Measurements from ENCODE around the gene ANKRD13A. TPM values are rescaled to one million over a fixed set of nuclear protein-coding genes. Genes with fewer than 3 reads are reported as not detected.
"Not testable (repeated sequence)": the region's sequence is repeated elsewhere in the genome, so short reads cannot be mapped to it uniquely, and the experiment has no call there.

Gene ANKRD13A
- total RNA-seq, 4 donors from 2014 or later: 38.5 to 69.0 (median 51.7) TPM

DNA sequence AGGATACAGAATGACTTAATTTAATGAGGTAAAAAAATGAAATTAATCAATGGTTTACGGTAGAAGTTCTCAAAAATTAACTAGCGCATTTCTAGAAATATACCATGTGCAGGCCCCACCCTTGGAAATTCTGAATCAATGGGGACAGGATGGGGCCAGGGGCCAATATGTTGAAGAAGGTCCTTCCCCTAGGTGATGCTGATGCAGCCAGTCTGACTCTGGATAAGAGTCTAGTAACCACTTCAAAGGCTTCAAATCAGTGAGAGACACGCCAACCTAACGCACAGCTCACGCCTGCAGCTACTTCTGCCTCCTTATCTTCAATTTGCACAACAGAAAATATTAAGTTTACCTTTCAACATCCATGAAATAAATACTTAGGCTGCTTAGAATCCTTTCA lies 17.9 kb upstream of the ANKRD13A start:
- TF ChIP-seq, protein P1, sequence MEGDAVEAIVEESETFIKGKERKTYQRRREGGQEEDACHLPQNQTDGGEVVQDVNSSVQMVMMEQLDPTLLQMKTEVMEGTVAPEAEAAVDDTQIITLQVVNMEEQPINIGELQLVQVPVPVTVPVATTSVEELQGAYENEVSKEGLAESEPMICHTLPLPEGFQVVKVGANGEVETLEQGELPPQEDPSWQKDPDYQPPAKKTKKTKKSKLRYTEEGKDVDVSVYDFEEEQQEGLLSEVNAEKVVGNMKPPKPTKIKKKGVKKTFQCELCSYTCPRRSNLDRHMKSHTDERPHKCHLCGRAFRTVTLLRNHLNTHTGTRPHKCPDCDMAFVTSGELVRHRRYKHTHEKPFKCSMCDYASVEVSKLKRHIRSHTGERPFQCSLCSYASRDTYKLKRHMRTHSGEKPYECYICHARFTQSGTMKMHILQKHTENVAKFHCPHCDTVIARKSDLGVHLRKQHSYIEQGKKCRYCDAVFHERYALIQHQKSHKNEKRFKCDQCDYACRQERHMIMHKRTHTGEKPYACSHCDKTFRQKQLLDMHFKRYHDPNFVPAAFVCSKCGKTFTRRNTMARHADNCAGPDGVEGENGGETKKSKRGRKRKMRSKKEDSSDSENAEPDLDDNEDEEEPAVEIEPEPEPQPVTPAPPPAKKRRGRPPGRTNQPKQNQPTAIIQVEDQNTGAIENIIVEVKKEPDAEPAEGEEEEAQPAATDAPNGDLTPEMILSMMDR (IDR thresholded peaks at IDR 0.05): no peak
- TF ChIP-seq EP300 (IDR thresholded peaks at IDR 0.05): no peak
- TF ChIP-seq POLR2A (IDR thresholded peaks at IDR 0.05): no peak
- Histone ChIP-seq H3K36me3 (peaks cover 3 to 100% (median 52%) of the 10 kb centered on the region in 3 donors), H3K4me1 (no peaks in the 10 kb centered on the region), H3K4me3 (no peak overlapping the region), H3K27ac (no peak overlapping the region), H3K27me3 (no peaks in the 10 kb centered on the region), H3K9me3 (no peaks in the 10 kb centered on the region)
- DNase-seq (ENCODE audit: low spot score in 2 of 2): no peak
- WGBS, 2 donors: 92 to 94% methylated on average over 5 of the region's 5 CpGs

DNA sequence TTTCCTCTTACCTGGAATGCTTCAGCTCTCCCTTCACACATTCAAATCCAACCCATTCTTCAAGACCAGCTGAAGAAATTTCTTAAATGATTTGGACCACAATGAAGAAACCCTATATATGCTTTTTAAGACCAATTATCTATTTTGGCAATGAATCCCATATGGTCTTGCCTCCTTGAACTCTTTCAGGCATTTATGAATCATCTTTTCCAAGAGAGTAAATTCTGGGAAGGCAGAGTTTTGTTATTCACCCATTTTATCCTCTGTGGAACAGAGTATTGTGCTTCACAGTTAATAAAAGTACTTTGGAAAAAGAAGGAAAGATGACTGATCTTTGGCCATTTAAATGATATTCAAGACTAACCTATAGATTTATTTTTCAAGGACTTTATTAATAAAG lies 17.0 kb upstream of the ANKRD13A start:
- no peaks in the 10 kb centered on the region for H3K4me1 ChIP-seq
- no peak overlapping the region for H3K4me3 ChIP-seq
- no peaks in the 10 kb centered on the region for H3K9me3 ChIP-seq
- TF ChIP-seq POLR2A (IDR thresholded peaks at IDR 0.05): no peak
- TF ChIP-seq, protein P1 (IDR thresholded peaks at IDR 0.05): no peak
- TF ChIP-seq EP300 (IDR thresholded peaks at IDR 0.05): no peak
- H3K27me3 ChIP-seq: no peaks in the 10 kb centered on the region
- peaks cover 3 to 100% (median 46%) of the 10 kb centered on the region in 3 donors for H3K36me3 ChIP-seq
- no peak for DNase-seq (ENCODE audit: low spot score in 2 of 2)
- peak overlapping the region in 1 of 4 donors; percentile 7 for H3K27ac ChIP-seq

DNA sequence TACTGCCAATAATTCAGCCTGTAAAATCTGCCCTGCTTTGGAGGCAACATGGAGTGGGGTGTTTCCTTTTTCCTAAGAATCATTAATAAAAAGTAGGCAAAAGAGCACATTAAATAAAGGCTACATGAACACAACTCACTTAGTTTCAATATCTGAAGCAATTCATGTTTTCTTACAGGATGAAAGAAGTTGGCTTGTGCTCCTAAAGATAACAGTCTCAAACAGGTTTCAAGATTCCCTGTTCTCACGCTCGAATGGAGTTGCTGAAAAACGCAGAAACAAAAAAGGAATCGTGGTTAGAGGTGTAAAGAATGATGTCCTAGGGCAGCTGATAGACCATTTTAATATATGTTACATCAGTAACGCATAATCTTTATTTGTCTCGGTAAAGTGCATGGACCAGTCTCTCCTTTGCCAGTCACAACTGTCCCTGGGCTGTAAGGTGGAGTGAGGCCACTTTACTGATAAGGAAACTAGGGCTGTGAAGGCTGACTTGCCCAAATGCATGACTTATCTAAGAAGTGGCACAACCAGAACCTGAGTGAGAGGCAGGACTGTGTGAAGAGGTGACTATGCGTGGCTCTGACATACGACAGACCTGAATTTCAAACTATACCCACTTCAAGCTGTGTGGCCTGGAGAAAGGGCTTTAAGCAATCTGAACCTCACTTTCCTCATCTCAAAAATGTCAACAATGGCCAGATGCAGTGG lies 15.6 kb upstream of the ANKRD13A start:
- peaks cover 5 to 100% (median 49%) of the 10 kb centered on the region in 3 donors for H3K36me3 ChIP-seq
- no peak overlapping the region for H3K27ac ChIP-seq
- H3K27me3 ChIP-seq: no peaks in the 10 kb centered on the region
- H3K4me1 ChIP-seq: peaks cover 0 to 2% (median 0%) of the 10 kb centered on the region in 4 donors
- H3K4me3 ChIP-seq: no peak overlapping the region
- WGBS, 2 donors: 93 to 94% methylated on average over 8 of the region's 8 CpGs
- H3K9me3 ChIP-seq: no peaks in the 10 kb centered on the region
- TF ChIP-seq EP300 (IDR thresholded peaks at IDR 0.05) (no peak), POLR2A (IDR thresholded peaks at IDR 0.05) (no peak)
- TF ChIP-seq, protein P1 (IDR thresholded peaks at IDR 0.05): no peak
- DNase-seq (ENCODE audit: low spot score in 2 of 2): no peak

DNA sequence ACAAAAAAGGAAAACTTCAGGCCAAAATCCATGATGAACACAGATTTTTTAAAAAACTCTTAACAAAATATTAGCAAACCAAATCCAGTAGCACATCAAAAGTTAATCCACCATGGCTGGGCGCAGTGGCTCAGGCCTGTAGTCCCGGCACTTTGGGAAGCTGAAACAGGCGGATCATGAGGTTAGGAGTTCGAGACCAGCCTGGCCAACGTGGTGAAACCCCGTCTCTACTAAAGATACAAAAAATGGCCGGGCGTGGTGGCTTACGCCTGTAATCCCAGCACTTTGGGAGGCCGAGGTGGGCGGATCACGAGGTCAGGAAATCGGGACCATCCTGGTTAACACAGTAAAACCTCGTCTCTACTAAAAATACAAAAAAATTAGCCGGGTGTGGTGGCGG lies 13.0 kb upstream of the ANKRD13A start:
- H3K27ac ChIP-seq; H3K4me3 ChIP-seq; H3K27me3 ChIP-seq; H3K9me3 ChIP-seq; DNase-seq (ENCODE audit: low spot score in 2 of 2): not testable (repeated sequence)
- peaks cover 5 to 93% (median 38%) of the 10 kb centered on the region in 3 donors for H3K36me3 ChIP-seq
- WGBS, 2 donors: 93 to 96% methylated on average over 16 of the region's 16 CpGs
- H3K4me1 ChIP-seq: peaks cover 0 to 22% (median 0%) of the 10 kb centered on the region in 4 donors

DNA sequence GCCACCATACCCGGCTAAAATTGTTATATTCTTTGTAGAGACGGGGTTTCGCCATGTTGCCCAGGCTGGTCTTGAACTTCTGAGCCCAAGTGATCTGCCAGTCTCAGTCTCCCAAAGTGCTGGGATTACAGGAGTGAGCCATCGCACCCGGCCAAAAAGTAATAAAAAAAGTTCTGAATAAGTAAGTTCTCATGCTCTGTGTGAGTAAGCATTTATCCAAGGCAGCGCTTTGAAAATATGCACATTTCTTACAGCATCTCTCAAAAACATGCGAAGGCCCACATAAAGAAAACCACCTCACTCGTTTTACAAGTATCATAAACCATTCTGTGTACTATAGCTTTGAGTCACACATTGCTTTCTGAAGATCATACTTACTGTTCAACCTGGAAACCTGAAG lies 11.6 kb upstream of the ANKRD13A start:
- DNase-seq (ENCODE audit: low spot score in 2 of 2): no peak
- Histone ChIP-seq H3K4me3 (no peak overlapping the region), H3K9me3 (no peaks in the 10 kb centered on the region), H3K27me3 (no peaks in the 10 kb centered on the region), H3K27ac (no peak overlapping the region), H3K4me1 (peaks cover 0 to 22% (median under 1%) of the 10 kb centered on the region in 4 donors), H3K36me3 (peaks cover 5 to 79% (median 35%) of the 10 kb centered on the region in 3 donors)
- 90 to 91% methylated on average over 8 of the region's 8 CpGs for WGBS, 2 donors
- TF ChIP-seq EP300 (IDR thresholded peaks at IDR 0.05): no peak
- TF ChIP-seq, protein P1 (IDR thresholded peaks at IDR 0.05): no peak

All from tibial nerve (tissue), 4 donors.